Fibroblast of skin of right biceps (primary cell): Measurements from ENCODE around the gene RASSF5.
"Not testable (repeated sequence)": the region's sequence is repeated elsewhere in the genome, so short reads cannot be mapped to it uniquely, and the experiment has no call there.

Source experiments
- DNase-seq: peaks from one replicate; pipeline ENCODE4 v3.0.0-alpha.2; 2013

RASSF5 gene

DNA sequence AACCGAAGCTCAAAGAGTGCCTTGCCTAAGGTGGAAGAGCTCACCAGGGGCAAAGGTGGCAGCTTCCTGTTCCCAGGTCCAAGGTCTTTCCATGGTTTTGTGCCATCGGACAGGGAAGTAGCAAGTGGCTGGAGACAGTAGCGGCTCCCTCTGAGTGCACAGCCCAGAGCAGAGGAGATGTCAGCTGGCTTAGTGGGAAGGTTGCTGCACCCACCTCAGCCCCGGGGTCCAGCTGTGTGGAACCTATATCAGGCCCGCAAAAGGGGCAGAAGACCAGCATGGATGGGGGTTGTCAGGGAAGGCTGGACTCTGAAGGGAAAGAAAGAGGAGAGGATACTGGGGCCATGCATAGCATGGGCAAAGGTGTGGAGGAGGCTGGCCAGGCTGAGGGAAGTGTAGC is 30.2 kb upstream of the RASSF5 start:
- DNase-seq: no peak

DNA sequence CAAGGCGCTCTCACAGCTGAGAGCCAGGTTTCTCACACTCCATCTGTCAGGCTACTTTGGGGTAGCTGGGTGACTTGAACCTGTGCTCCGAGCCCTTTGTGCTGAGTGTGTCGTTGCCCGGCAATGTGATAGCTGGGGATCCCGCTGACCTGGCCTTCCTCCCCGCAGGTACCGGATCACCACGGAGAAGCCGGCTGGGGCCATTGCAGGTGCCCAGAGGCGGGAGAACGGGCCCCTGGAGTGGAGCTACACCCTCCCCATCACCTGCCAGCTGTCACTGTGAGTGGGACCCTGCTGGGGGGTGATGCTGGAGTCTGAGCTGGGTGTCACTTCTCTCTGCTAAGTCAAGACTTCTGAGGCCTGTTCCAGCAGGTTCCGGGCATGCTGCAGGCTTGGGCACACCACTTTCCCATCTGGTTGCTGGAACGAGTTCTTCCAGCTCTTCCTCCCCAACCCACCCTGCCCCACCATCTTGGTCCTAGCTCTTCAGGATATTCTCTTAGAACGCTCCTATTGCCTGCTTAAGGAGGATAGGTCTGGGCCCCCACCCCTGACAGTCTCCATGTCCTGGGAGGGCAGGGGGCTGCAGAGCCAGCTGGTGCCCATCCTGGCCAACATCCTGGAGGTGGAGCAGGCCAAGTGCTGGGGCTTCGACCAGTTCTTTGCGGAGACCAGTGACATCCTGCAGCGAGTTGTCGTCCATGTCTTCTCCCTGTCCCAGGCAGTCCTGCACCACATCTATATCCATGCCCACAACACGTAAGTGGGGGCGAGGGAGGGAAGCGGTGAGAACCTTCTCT is 29.6 kb upstream of the RASSF5 start:
- DNase-seq: no peak

DNA sequence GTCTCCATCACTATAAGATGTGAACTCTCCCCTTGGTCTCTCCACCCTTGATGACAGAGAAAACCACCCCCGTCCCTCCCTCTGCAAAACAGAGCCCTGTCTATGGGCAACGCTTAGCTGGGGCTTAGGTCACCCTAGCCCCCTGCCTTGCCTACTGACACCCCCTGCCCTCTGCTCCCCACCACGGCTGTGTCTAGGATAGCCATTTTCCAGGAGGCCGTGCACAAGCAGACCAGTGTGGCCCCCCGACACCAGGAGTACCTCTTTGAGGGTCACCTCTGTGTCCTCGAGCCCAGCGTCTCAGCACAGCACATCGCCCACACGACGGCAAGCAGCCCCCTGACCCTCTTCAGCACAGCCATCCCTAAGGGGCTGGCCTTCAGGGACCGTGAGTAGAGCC is 28.6 kb upstream of the RASSF5 start:
- no peak for DNase-seq

DNA sequence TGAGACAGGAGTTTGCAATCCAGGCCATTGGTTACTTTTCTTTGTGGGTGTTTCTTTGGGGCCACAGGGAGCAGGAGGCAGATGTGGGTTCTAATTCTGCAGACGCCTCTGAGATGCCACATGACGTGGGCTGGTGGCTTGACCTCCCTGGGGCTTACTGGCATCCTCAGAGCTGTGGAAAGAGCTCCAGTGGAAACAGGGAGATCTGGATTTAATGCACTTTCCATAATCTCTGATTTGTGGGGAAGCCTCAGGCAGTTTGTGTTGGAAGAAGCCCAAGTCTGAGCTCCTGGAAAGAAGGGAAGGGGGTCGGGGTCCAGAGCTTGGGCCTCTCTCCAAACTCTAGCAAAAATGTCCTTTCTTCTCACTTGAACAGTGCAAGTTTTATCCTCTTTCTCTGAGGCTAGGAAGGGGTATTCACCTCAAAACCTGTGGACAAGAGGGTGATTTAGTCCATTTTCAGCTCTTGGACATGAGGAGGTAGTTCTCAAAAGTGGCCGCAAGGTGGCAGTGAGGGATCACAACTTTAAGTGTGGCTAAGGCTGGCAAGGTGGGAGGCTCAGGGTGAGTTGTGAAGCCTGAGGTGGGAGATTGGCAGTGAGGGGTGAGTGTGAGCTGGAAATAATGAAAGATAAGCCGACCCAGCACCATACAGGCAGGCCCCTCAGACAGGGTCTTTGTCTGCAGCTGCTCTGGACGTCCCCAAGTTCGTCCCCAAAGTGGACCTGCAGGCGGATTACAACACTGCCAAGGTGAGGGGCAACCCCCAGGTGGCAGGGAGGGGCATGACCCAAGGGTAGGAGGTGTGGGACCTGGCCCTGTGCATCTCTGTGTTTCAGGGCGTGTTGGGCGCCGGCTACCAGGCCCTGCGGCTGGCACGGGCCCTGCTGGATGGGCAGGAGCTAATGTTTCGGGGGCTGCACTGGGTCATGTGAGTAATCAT is 27.9 kb upstream of the RASSF5 start:
- DNase-seq: peak; percentile 71

DNA sequence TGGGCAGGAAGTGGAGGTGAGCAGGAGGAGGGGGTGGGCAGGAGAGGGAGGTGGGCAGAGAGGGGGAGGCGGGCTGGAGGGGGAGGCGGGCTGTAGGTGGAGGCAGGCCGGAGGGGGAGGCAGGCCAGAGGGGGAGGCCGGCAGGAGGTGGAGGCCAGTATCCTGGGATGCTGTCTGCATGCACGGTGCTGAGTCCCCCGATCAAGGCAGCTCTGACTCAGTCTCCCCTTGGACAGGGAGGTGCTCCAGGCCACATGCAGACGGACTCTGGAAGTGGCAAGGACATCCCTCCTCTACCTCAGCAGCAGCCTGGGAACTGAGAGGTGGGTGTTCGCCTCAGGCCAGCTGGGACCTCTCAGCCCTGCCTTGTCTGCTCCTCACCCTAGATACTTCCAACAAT is 27.1 kb upstream of the RASSF5 start:
- DNase-seq: no peak

DNA sequence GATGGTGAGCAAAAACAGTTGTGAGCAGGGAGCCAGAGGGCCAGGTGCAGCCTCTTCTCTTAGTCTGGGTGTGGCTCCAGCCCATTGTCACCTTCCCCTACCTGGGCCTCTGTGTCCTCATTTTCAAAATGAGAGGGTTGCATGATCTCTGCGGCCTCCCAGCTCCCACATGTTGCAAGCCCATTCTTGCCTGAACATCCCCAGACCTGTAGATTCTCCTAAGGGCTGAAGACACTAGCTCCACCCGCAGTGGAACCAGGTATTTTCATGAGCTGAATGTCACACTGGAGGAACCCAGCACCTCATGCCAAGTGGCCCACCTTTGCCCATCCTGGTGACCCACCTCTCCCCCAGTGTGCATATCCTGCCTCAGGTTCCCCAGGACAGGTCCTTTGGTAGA is 24.7 kb upstream of the RASSF5 start:
- no peak for DNase-seq

DNA sequence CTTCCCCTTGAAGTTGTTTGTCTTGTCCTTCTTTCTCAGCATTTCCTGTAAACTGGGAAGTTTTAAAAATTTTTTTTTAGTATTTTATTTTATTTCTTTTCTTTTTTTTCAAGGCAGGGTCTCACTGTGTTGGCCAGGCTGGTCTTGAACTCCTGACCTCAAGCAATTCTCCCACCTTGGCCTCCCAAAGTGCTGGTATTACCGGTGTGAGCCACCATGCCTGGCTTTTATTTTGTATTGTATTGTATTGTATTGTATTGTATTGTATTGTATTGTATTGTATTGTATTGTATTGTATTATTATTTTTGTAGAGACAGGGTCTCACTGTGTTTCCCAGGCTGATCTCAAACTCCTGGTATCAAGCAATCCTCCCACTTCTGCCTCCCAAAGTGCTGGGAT is 23.5 kb upstream of the RASSF5 start:
- DNase-seq: not testable (repeated sequence)

DNA sequence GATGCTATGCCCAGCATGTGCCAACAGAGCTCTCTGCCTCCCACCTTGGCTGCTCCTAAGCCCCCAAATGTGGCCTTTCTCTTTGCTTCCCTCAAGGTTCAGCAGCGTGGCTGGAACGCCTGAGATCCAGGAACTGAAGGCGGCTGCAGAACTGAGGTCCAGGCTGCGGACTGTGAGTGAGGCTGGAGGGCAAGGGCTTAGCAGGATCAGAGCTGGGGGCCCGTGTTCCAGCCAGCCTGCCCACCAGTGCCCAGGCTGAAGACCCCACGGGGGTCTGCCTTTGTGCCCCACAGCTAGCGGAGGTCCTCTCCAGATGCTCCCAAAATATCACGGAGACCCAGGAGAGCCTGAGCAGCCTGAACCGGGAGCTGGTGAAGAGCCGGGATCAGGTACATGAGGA is 22.4 kb upstream of the RASSF5 start:
- no peak for DNase-seq

DNA sequence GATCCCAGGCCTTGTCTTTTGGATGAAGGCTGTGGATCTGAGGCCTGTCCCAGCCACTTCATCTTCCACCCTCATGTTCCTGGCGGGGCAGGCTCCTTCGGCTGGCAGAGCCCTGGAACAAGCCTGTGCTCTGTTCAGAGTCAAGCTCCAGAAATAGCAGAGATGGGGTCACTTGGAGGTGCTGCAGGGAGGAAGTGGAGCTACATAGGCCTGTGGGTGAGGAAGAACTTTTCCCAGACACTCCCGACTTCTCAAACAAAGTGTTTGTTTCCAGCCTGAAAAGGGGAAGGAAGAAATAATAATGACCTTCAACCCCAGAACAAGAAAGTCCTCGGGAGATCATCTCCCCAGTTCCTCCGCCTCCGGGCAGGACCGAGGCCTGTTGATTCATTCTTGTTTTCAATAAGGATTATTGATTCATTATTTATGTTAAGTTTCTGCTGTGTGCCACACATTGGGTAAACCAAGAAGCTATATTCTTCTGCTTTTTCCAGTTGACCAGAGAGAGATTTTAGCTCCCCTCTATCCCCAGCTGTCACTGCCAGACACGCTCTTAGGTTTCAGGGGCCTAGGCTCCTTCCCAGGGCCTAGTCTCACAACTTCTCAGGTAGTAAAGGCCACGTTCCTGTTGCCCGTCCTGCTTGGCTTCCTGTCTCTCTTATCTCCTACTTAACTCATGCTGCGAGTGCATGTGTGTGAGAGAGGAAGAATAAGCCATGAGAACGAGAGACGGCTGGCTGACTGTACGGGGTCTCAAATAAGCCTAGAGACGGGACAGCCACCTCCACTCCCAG is 20.1 kb upstream of the RASSF5 start:
- no peak for DNase-seq

DNA sequence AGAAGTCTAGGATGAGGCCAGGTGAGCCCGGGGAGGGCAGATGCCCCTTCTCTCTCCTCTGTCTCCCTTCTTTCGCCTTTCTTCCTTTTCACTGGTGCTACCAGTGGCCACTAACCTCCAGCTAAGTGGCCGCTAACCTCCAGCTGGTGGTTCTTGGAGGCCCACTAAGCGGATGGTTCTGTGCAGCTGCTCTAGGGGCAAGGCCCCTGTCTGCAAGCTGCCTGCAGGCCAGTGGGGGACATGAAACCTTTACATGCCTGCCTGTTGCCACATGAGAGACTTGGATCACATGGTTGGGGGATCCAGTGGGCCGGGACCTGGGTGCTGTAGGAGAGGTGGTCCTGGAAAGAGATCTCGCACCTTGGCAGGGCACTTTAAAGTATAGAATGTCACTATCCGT is 19.4 kb upstream of the RASSF5 start:
- no peak for DNase-seq

DNA sequence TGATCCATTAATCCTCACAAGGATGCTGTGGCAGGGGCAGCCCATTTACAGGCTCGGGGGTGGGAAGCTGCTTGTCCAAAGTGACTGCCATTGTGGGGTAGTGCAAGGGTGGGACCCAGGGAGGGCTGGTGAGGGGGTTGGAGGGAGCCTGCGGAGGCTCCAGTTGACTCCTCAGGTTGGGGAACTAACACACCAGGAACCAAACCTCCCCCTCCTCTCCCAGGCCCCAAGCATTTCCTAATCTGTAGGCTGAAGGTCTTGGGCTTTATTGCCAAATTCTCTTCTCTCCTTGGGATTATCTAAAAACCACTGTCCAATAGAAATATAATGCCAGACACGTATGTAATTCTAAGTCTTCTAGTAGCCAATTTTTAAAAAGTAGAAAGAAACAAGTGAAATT is 18.9 kb upstream of the RASSF5 start:
- DNase-seq: no peak

DNA sequence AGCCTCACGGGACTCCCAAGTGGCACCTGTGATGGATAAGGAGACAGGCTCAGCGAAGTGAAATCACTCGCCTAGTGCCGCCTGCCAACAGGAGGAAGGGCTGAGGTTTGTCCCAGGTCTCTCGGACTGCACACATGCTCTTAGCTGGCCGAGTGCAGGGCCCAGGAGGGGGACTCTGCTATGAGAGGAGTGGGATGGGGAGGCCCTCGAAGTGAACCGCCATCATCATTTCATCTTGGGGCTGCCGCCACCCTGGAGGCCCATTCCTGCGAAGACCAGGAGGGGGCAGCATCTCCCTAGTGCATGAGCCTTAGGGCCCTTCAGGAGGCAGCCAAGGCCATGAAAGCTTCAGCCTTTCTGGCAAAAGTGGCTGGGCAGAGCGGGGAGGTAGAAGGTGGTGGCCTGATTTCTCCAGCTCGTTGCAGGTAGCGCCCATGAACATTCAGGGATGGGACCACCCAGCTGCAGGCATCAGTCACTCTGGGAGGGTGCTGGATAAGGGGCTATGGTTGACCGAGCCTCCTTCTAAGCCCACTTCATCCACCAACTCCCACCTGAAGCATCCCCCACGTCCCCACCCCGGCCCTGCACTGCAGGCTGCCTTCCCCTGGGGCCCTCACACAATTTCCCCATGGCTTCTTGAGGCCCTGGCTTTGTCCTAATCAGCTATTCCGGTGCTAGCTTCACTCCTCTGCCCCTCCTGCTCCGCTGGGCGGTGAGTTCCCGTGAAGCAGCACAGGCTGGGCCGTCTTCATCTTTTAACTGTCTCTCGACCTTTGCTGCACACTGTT is 17.2 kb upstream of the RASSF5 start:
- DNase-seq: peak; percentile 65

DNA sequence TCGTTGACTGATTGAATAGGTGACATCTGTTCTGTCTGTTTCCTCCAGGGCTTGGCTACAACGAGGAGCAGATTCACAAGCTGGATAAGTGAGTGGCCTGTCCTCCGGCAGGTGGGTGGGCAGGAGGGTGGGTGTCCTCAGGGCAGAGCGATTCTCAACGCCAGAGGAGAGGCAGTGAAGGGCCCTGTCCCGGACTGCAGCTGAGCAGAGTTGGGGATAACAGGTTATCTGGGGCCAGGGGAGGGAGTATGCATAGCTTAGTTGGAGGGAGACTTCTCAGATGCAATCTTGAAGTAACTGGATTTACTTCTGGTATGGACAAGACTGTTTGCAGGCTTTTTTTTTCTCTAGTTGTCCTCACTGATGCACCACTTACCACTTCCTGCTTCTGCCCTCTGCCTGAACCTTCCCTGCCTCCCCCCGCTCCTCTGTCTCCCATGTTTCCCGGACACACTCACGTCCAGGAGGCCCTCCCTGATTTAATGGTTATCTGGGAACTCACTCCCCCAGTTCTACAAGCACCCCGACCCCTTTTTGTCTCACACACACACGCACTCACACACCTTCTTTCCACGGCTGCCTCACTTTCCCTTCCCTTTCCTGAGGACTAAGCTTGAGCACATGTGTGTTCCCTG is 16.4 kb upstream of the RASSF5 start:
- DNase-seq: peak; percentile 73

DNA sequence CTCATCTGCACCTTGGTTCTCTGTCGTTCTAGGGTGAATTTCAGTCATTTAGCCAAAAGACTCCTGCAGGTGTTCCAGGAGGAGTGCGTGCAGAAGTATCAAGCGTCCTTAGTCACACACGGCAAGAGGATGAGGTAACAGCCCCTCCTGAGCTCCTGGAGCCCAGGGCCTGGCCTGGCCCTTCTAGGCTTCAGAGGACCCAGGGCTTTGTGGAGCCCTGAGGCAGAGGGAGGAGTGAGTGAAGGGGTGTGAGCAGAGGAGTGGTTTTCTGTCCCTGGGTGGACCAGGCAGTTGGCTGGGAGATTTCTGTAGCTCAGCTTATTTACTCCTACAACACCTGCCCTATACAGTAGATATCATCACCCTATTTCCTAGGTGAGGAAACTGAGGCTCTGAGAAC is 15.7 kb upstream of the RASSF5 start:
- DNase-seq: no peak

DNA sequence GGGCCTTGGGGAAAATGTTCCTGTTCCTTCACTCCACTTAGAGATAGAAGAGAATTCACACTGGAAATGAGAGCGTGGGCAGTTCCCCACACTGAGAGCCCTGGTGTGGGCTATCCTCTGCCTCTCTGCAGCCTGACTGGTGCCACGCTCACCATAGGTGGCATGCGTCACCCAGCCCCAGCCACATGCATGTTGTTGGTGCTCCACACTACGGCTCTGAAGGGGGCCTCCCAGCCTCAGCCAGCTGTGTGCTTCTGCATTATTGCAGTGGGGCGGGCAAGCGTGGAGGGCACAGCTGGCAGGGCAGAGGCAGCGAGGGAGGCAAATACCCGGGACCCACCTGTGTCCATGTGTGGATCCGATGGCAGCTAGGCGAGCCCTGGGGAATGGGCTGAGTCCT is 14.7 kb upstream of the RASSF5 start:
- DNase-seq: no peak

DNA sequence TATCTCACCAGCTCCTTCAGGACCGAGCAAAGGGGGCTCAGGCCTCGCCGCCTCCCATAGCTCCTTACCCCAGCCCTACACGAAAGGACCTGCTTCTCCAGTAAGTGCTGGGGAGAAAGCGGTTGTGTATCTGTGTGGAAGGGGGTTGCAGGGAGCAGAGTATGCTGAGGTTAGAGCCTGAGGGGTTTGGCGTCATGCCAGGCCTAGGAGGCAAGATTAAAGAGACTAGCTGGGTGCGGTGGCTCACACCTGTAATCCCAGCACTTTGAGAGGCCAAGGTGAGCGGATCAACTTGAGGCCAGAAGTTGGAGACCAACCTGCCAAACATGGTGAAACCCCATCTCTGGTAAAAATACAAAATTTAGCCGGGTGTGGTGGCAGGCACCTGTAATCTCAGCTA is 14.1 kb upstream of the RASSF5 start:
- DNase-seq: no peak

DNA sequence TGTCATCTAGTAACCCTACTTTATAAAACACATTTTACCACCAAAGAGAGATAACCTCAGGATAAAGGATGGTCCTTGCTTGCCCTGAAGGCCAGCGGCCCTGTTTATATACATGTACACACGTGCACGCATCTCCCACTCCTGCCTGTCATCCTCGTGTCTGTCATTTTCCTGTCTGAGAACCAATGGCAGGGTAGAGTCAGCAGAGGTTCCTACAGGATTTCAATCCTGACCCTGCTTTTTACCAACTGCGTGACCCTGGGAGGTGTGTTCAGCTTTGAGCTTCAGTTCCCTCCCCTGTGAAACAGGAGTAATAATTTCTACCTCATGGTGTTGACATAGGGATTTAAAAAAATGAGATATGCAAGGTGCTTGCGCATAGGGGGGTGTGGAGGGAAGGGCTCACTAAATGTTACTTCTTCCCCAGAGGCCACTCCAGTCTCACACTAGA is 12.3 kb upstream of the RASSF5 start:
- no peak for DNase-seq

DNA sequence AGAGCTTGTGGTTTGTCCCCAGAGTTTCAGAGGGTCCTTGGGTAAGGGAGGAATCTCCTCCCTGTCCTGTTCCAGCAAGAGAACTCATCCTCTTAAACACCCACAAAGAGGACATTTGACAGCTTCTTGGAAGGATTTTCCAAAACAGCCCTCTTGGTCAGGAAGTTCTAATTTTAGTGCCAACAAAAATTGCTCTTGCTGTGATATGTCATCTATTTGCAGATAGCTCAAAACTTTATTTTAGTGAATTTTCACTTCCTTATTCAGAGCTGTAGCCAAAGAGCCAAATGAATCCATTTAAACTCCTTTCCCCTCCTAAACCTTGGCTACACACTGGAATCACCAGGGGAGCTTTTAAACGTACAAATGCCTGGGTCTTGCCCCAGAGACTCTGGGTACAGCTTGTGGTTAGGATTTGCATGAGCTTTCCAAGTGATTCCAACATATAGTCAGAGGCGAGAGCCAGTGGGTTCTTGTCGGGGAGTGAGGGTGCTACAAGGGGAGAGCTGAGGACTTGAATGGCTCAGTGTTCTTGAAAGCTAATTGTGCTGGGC is 11.8 kb upstream of the RASSF5 start:
- no peak for DNase-seq

DNA sequence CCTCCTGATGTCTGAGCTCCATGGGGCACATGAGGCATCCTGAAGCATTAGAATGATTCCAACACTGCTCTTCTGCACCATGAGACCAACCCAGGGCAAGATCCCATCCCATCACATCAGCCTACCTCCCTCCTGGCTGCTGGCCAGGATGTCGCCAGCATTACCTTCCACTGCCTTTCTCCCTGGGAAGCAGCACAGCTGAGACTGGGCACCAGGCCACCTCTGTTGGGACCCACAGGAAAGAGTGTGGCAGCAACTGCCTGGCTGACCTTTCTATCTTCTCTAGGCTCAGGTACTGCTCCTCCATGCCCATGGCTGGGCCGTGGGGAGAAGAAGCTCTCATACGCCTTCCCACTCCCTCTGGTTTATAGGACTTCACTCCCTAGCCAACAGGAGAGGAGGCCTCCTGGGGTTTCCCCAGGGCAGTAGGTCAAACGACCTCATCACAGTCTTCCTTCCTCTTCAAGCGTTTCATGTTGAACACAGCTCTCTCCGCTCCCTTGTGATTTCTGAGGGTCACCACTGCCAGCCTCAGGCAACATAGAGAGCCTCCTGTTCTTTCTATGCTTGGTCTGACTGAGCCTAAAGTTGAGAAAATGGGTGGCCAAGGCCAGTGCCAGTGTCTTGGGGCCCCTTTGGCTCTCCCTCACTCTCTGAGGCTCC is 11.1 kb upstream of the RASSF5 start:
- DNase-seq: no peak

DNA sequence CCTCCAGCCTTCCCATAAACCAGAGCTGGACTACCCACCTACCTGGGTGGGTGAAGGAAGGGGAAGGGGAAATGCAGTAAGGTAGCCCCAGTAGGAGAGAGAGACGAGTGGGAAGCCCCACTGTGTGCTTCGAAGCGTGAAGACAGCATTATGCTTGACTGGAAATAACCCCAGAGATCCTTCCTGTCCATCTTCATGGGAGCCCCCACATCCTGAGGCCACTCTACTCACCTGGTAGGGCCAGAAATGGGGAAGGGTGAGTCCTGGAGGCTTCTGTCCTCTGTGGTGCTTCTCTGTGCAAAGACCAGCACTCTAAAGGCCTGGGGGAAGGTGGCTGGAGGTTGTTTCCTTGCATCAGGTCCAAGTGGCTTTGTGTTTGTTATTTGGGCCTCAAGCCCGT is 10.0 kb upstream of the RASSF5 start:
- no peak for DNase-seq

DNA sequence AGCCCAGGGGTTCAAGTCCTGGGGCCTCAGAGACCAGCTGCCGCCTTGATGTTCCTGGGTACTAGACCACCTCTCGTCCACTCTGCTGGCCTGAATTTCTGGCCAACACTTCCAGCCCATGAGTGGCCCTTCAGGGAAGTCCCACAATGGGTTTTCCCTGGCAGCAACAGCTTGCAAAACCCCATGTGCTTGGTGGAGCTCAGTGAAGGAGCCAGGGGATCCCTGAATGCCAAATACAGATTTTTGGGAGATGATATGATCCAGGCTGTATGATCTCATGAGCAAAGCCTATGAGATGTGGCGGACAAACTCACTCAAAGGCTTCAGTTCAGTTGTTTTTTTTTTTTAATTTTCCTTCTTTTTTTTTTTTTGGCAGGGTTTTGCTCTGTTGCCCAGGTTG is 9.6 kb upstream of the RASSF5 start:
- DNase-seq: no peak
